HL-60 (cell line): ENCODE results near the gene KRTAP5-11.
"Not testable (repeated sequence)": the region's sequence is repeated elsewhere in the genome, so short reads cannot be mapped to it uniquely, and the experiment has no call there.

Source experiments
- DNase-seq, 2 experiments: peaks; one replicate each; pipeline ENCODE4 v3.0.0-alpha.2; 2010 to 2020; ENCODE audit warnings: low read depth in 1 of 2, low spot score in 1 of 2
- H3K27ac ChIP-seq: fragments of 250-450 bp; sonication (Bioruptor Pico); replicated peaks from 2 replicates; pipeline ENCODE4 v1.5.1; 2020; ENCODE audit warnings: mild to moderate bottlenecking, moderate library complexity
- H3K27me3 ChIP-seq: fragments of 250-450 bp; sonication (Bioruptor Pico); 2 replicates; pipeline ENCODE4 v1.5.1; 2021; ENCODE audit warnings: mild to moderate bottlenecking, moderate library complexity; ENCODE audit not compliant: insufficient read depth, poor library complexity, severe bottlenecking
- H3K4me3 ChIP-seq: replicated peaks from 2 replicates; pipeline ENCODE4 v1.5.1; 2011; ENCODE audit warnings: mild to moderate bottlenecking, control low read depth, low read length; ENCODE audit not compliant: insufficient read depth
- GABPA ChIP-seq: IDR thresholded peaks from 2 replicates; pipeline ENCODE4 v1.6.1; 2012; ENCODE audit warnings: low read depth
- POLR2AphosphoS5 ChIP-seq: IDR thresholded peaks from 2 replicates; pipeline ENCODE4 v1.6.1; 2012; ENCODE audit warnings: low read depth
- SPI1 ChIP-seq: IDR thresholded peaks from 2 replicates; pipeline ENCODE4 v1.6.1; 2012; ENCODE audit warnings: low read depth, mild to moderate bottlenecking, borderline replicate concordance
- TF ChIP-seq, protein P1 (sequence below): IDR thresholded peaks from one replicate; pipeline ENCODE4 v1.5.1; 2011; ENCODE audit warnings: low read length, control low read depth, inconsistent platforms; ENCODE audit not compliant: insufficient read depth
- TF ChIP-seq, protein P2 (sequence below): IDR thresholded peaks from 2 replicates; pipeline ENCODE4 v1.6.1; 2012; ENCODE audit warnings: low read depth; ENCODE audit not compliant: insufficient replicate concordance

The KRTAP5-11 gene

DNA sequence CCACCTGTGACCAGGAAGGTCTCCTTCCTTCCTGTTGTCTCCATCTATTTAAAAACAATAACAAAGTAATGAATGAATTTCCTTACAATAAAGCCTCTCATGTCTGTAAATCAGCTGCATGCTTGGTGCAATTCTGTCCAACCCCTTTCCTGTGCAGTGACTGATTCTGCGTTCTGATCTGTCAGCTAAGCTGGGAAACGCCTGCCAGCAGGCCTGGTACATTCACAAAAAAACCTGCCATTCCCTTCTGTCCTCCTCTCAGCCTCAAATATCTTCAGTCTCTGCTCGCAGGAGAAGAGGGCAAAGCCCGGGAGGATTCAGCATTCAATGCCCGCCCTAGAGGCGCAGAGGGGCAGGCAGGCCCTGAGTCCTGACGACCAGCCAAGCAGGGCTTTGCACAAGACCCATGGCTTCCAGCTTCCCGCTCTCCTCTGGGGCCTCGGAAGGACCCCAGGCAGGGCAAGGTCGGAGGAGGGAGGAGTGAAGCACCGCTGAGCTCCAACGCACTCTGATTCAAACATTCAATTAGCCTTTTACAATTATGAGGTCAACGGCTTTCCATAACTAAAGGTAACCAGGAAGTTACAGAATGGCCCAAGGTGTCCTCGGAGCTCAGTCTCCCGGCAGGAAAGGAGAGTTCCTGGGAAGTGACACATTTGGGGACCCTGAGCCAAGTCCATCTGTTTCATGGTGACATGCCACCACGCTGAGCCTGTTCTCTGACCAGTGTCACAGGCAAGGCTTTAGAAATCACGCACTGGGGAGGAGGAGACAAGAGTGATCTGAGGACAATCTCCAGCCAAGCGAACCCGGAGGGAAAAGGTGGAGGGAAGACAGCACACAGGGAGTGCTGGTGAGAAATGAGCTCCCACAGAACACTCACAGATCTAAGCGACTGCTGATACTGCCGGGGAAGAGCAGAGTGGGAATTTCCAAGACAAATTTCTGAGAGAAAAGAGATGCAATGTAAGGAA lies 15.8 kb downstream of the KRTAP5-11 start:
- not testable (repeated sequence) for DNase-seq, H3K27me3 ChIP-seq

DNA sequence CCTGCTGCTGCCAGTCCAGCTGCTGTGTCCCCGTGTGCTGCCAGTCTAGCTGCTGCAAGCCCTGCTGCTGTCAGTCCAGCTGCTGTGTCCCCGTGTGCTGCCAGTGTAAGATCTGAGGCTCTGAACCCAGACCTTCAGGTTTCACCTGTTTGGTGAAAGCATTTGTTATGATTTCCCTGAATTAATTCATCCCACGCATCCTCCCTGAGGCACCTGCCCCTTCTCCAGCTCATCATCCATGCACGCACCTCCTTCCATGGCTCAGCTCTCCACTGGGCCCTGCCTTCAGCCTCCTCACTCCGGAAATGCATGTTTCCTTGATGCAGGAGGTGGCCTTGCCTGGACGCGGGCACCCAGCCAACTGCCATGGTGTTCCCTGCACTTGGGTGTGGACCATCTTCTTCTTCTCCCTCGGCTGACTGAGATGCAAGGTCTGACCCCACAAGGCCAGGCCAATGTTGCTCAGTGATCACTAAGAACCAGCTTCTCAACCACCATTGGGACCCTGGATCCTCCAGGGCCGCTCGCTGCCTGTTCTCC lies 16.5 kb downstream of the KRTAP5-11 start:
- Histone ChIP-seq H3K27me3 (no peaks in the 10 kb centered on the region), H3K4me3 (no peak overlapping the region), H3K27ac (no peak overlapping the region)
- TF ChIP-seq, protein P1, sequence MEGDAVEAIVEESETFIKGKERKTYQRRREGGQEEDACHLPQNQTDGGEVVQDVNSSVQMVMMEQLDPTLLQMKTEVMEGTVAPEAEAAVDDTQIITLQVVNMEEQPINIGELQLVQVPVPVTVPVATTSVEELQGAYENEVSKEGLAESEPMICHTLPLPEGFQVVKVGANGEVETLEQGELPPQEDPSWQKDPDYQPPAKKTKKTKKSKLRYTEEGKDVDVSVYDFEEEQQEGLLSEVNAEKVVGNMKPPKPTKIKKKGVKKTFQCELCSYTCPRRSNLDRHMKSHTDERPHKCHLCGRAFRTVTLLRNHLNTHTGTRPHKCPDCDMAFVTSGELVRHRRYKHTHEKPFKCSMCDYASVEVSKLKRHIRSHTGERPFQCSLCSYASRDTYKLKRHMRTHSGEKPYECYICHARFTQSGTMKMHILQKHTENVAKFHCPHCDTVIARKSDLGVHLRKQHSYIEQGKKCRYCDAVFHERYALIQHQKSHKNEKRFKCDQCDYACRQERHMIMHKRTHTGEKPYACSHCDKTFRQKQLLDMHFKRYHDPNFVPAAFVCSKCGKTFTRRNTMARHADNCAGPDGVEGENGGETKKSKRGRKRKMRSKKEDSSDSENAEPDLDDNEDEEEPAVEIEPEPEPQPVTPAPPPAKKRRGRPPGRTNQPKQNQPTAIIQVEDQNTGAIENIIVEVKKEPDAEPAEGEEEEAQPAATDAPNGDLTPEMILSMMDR, result no peak
- TF ChIP-seq SPI1, result no peak
- no peak for DNase-seq

More for the DNA sequence above, 15.8 kb downstream of the KRTAP5-11 start:
- H3K27ac ChIP-seq, H3K4me3 ChIP-seq: not testable (repeated sequence)

DNA sequence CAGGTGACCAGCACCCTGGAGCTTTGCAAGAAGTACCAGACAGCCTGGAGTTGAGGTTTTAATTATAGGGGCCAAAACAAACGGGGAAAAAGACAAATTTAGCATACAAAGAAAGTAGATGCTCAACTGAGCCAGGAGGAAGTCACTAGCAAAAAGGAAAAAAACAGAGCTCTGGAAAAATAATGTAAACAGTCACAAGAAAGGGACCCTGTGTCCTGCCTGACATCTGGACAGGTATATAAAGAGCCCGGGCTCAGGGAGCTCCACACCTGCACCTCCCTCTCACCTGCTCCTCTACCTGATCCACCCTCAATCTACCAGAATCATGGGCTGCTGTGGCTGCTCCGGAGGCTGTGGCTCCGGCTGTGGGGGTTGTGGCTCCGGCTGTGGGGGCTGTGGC lies 17.4 kb downstream of the KRTAP5-11 start, which contains the start of gene KRTAP5-10:
KRTAP5-10 (plus strand) TSS at position 301 of the 400 bp plus-strand sequence; CDS start at position 326, 25 bp downstream.
- Histone ChIP-seq H3K27me3 (no peaks in the 10 kb centered on the region), H3K4me3 (no peak within 1 kb of the TSS), H3K27ac (no peak within 1 kb of the TSS)
- no peak for DNase-seq
- TF ChIP-seq SPI1, result no peak

DNA sequence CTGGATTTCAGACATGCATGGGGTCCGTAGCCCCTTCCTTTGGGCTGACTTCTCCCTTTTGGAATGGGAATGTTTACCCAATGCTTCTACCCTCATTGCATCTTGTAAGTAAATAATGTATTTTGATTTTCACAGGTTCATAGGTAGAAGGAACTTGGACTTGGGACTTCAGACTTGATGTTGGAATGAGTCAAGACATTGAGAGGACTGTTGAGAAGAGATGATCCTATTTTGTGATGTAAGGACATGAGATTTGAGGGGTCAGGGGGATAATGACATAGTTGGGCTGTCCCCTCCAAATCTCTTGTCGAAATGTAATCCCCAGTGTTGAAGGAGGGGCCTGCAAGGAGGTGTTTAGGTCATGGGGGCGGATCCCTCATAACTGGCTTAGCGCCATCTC lies 18.2 kb downstream of the KRTAP5-11 start:
- TF ChIP-seq SPI1 (no peak), POLR2AphosphoS5 (no peak), GABPA (no peak)
- TF ChIP-seq, protein P1, result no peak
- TF ChIP-seq, protein P2, sequence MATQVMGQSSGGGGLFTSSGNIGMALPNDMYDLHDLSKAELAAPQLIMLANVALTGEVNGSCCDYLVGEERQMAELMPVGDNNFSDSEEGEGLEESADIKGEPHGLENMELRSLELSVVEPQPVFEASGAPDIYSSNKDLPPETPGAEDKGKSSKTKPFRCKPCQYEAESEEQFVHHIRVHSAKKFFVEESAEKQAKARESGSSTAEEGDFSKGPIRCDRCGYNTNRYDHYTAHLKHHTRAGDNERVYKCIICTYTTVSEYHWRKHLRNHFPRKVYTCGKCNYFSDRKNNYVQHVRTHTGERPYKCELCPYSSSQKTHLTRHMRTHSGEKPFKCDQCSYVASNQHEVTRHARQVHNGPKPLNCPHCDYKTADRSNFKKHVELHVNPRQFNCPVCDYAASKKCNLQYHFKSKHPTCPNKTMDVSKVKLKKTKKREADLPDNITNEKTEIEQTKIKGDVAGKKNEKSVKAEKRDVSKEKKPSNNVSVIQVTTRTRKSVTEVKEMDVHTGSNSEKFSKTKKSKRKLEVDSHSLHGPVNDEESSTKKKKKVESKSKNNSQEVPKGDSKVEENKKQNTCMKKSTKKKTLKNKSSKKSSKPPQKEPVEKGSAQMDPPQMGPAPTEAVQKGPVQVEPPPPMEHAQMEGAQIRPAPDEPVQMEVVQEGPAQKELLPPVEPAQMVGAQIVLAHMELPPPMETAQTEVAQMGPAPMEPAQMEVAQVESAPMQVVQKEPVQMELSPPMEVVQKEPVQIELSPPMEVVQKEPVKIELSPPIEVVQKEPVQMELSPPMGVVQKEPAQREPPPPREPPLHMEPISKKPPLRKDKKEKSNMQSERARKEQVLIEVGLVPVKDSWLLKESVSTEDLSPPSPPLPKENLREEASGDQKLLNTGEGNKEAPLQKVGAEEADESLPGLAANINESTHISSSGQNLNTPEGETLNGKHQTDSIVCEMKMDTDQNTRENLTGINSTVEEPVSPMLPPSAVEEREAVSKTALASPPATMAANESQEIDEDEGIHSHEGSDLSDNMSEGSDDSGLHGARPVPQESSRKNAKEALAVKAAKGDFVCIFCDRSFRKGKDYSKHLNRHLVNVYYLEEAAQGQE, result no peak
- DNase-seq, result no peak
- H3K4me3 ChIP-seq, result no peak overlapping the region
- no peaks in the 10 kb centered on the region for H3K27me3 ChIP-seq
- no peak overlapping the region for H3K27ac ChIP-seq

DNA sequence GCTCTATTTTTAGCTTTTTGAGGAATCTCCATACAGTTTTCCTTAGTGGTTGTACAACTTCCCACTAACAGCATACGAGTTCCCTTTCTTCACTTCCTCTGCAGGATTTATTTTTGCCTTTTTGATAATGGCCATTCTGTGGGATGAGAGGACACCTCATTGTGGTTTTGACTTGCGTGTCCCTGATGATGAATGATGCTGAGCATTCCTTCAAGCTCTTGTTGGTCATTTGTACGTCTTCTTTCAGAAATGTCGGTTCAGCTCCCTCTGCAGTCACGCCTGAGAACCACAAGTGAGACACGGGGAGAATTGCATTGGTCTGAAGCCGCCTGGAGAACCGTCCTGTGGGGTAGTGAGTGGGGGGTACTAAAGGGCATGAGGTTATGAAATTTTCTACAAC lies 19.3 kb downstream of the KRTAP5-11 start:
- TF ChIP-seq, protein P2, result no peak
- TF ChIP-seq, protein P1, result peak; percentile 52
- no peak overlapping the region for H3K4me3 ChIP-seq
- no peak overlapping the region for H3K27ac ChIP-seq
- DNase-seq, result peak in 1 of 2 experiments; percentile 66
- H3K27me3 ChIP-seq, result no peaks in the 10 kb centered on the region
